IPS DF 6.9 (cell line): ENCODE data around the gene LHX1.

ENCODE experiments used
- DNase-seq: peaks from one replicate; pipeline ENCODE4 v3.0.0-alpha.2; 2013; ENCODE audit warnings: low read depth, low spot score
- H3K27ac ChIP-seq: one replicate; pipeline ENCODE4 v1.5.1; 2013; ENCODE audit warnings: low read length, control low read depth
- H3K27me3 ChIP-seq: 2 replicates; pipeline ENCODE4 v1.6.1; 2013; ENCODE audit warnings: mild to moderate bottlenecking, low read length; ENCODE audit not compliant: control insufficient read depth, insufficient read depth
- H3K36me3 ChIP-seq: 2 replicates; pipeline ENCODE4 v1.6.1; 2013; ENCODE audit warnings: low read length; ENCODE audit not compliant: control insufficient read depth, insufficient read depth
- H3K4me1 ChIP-seq: 2 replicates; pipeline ENCODE4 v1.6.1; 2013; ENCODE audit warnings: low read length; ENCODE audit not compliant: control insufficient read depth, insufficient read depth
- H3K4me3 ChIP-seq: 2 replicates; pipeline ENCODE4 v1.5.1; 2013; ENCODE audit warnings: mild to moderate bottlenecking, low read length
- H3K9me3 ChIP-seq: 2 replicates; pipeline ENCODE4 v1.6.1; 2013; ENCODE audit warnings: low read length, inconsistent platforms; ENCODE audit not compliant: control insufficient read depth, insufficient read depth
- WGBS: extraction: QIAGEN DNeasy Blood & Tissue Kit; methylation state at CpG from one replicate; pipeline ENCODE4 v1.1.7; 2013; ENCODE audit warnings: mixed read lengths, missing lambda C conversion rate; ENCODE audit not compliant: insufficient read length, insufficient coverage; 5-methylcytosine and 5-hydroxymethylcytosine counted together

LHX1 gene

DNA sequence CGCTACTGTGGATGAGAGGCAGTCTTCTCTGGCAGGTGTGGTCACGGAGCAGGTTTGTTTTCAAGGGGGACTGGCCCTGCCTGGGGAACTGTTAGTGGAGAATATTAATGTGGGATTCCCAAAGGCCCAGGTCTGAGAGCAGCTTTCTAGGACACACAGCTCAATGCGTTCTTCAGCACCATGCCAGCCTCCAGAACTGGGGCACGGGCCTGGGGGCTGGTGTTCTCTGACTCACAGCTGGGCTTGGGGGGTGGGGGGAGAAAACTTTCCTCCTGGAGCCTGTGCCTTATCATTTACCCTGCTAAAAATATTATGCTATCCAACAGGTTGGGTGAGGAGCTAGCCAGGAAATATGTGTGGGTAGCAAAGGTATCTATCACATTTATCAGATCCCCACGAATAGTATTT, 13.5 kb upstream of the LHX1 start:
- no CpG with 5 or more reads among the region's 5 CpGs for WGBS
- H3K27me3 ChIP-seq: peaks cover under 1% of the 10 kb centered on the region
- peaks cover 13% of the 10 kb centered on the region for H3K4me1 ChIP-seq
- H3K27ac ChIP-seq: no peak overlapping the region
- no peak for DNase-seq
- no peak overlapping the region for H3K4me3 ChIP-seq
- no peaks in the 10 kb centered on the region for H3K36me3 ChIP-seq
- H3K9me3 ChIP-seq: no peaks in the 10 kb centered on the region

DNA sequence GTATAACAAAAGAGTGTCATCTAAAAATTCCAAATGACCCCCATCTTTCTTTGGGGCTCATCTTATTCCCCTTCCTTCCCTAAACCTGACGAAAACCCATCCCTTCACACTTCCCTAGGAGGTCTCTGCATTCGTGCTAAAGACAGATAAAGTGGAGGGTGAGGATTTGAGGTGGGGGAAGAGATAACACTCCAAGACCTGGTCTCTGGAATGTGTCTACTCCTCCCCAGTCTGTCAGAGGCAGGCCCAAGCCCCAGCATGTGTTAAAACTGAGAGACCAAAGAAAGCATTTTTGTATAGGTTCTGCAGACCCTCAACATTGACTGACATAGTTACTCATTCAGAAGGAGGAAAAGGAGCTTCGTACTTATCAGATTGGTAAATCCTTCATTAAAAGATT, 11.0 kb upstream of the LHX1 start:
- no peak for DNase-seq
- Histone ChIP-seq H3K27ac (no peak overlapping the region), H3K9me3 (no peaks in the 10 kb centered on the region), H3K4me3 (no peak overlapping the region), H3K36me3 (no peaks in the 10 kb centered on the region), H3K4me1 (peaks cover 7% of the 10 kb centered on the region), H3K27me3 (peaks cover 25% of the 10 kb centered on the region)
- WGBS: no CpG with 5 or more reads among the region's 3 CpGs

DNA sequence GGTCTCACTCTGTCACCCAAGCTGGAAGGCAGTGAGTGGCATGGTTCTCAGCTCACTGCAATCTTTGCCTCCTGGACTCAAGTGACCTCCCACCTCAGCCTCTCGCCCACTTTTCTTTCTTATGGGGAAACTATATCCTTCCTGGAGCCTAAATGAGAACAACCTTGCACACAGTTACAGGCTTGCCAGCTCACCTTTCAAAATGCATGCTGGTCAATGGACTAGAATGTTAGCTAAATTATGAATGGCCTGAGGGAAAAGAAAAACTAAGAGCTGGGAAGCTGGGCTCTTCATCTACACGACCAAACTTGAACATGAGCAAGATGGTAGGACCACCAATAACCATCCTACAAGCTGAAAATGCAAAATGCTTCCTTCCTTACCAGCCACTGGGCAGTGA, 10.6 kb upstream of the LHX1 start:
- no peak overlapping the region for H3K27ac ChIP-seq
- peaks cover 30% of the 10 kb centered on the region for H3K27me3 ChIP-seq
- H3K9me3 ChIP-seq: no peaks in the 10 kb centered on the region
- no peak for DNase-seq
- no peaks in the 10 kb centered on the region for H3K36me3 ChIP-seq
- no peak overlapping the region for H3K4me3 ChIP-seq
- peaks cover 4% of the 10 kb centered on the region for H3K4me1 ChIP-seq
- no CpG with 5 or more reads among the region's 2 CpGs for WGBS

DNA sequence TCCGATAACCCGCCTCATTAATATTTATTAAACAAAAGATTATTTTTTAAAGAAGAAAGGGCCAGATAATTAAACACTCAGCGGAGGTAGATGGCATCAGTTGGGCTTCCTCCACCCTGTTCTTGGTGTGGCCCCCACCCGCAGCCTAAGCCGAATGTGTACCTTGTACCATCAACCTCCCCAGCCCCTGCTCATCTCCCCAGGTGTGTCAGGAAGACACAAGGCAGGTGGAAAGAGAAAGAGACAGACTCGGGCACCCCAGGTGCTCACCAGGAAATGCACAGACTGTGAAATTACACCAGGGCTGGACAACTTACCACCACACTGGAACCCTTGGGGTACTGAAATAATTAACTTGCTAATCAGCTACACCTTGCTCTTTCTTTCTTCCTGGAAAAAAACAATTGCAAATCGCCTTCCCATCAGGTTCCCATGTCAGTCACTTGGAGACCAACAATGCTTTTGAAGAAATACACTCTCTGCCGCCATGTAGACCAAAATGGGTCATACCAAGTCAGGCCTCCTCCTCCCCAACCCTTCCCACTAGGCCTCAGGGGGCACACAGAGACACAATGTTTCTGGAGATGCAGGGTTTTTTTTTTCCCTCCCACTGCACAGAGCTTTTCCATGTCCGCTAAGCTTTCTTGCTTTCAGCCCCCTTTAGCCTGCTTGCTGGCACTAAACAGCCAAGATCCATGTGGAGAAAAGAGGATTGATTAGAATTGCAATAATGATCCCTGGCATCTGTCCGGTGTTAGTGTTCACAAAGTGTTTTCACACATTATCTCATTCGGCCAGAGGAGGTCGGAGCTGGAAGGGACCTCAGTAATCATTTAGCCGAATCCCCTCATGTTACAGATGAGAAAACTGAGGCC, 8.6 kb upstream of the LHX1 start:
- no peak overlapping the region for H3K4me3 ChIP-seq
- no peak for DNase-seq
- H3K4me1 ChIP-seq: peaks cover 9% of the 10 kb centered on the region
- H3K36me3 ChIP-seq: no peaks in the 10 kb centered on the region
- no peaks in the 10 kb centered on the region for H3K9me3 ChIP-seq
- no CpG with 5 or more reads among the region's 13 CpGs for WGBS
- H3K27ac ChIP-seq: no peak overlapping the region
- peaks cover 49% of the 10 kb centered on the region for H3K27me3 ChIP-seq

DNA sequence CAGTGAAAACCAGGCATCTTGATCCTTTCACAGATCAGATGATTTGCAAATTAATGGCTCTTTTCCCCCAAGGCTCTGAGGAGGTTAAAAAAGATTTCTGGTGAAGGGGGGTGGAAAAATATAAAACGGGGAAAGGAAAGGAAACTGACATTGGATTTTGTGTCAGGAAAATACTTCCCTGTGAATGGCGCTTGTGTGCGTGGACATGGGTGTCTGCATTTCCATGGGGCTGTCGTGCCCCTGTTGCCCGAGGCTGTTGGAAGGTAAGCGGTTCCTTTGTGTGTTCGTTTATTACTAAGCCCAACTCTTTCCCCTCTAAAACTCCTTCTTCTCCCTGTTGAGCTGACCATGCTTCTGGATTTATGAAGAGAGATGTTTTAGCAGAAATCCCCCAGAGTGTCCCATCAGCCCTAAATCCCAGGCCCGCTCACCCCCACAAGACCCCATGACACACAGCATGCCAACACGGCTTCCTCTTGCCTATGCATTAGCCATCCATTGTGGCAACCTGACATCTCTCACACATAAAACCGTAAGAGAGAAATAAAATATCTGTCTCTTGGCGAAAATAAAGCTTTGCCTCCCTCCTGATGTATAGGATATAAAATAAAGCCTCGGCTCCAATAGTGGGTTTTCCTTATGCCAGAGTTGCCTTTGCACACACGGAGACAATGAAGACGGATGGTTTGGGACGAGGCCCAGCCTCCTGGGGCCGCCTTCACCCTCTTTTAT, 7.3 kb upstream of the LHX1 start:
- no CpG with 5 or more reads among the region's 16 CpGs for WGBS
- Histone ChIP-seq H3K27me3 (peaks cover 61% of the 10 kb centered on the region), H3K27ac (no peak overlapping the region), H3K4me1 (peaks cover 9% of the 10 kb centered on the region), H3K36me3 (no peaks in the 10 kb centered on the region), H3K4me3 (no peak overlapping the region), H3K9me3 (no peaks in the 10 kb centered on the region)
- DNase-seq: no peak

DNA sequence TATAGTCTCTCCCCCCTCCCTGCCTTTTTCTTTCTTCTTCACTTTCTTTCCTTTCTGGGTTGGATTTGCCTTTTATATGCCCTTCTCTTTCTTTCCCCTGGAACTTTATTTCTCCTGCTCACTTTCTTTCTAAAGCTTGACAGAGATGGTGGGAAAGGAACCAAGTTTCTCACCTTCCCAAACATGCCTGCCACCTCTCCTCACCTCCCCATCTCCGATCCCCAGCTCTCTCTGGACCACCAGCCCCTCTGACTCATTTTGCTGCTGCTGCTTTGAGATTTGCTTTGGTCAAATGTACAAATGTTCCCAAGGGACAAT, 6.7 kb upstream of the LHX1 start:
- Histone ChIP-seq H3K4me3 (no peak overlapping the region), H3K4me1 (peaks cover 11% of the 10 kb centered on the region), H3K27me3 (peaks cover 66% of the 10 kb centered on the region), H3K36me3 (no peaks in the 10 kb centered on the region), H3K27ac (no peak overlapping the region), H3K9me3 (no peaks in the 10 kb centered on the region)
- DNase-seq: no peak
- no CpG with 5 or more reads among the region's 1 CpG for WGBS

DNA sequence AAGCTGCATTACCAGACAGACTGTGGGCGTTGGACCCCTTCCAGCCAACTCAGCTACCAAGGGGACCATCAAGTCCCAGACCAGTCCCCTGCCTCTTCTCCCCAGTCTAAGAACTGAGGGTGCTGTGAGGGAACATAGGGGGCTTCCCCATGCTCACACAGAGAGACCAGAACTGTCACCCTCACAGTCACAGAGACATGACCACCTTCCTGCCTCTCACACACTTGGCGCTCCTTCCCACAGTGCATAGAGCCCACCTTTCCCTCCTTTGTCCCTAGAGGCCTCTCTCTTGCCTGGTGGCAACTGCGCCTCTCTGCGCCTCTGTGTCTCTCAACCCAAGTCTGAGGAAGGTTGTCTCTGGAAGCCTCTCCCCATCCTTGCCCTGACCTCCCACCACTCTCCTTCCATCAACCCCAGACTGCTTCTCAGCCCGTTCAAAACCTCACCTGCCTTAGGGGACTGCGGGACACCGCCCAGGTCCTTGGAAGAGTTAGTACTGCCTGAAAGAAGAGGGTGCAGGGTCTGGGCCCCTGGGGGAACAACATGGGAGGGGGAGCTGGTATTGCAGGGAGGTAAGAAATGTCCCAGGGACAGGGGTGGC, 6.1 kb upstream of the LHX1 start:
- H3K4me1 ChIP-seq: peaks cover 11% of the 10 kb centered on the region
- no CpG with 5 or more reads among the region's 7 CpGs for WGBS
- H3K36me3 ChIP-seq: no peaks in the 10 kb centered on the region
- DNase-seq: no peak
- H3K27ac ChIP-seq: no peak overlapping the region
- H3K4me3 ChIP-seq: no peak overlapping the region
- H3K9me3 ChIP-seq: no peaks in the 10 kb centered on the region
- H3K27me3 ChIP-seq: peaks cover 67% of the 10 kb centered on the region

DNA sequence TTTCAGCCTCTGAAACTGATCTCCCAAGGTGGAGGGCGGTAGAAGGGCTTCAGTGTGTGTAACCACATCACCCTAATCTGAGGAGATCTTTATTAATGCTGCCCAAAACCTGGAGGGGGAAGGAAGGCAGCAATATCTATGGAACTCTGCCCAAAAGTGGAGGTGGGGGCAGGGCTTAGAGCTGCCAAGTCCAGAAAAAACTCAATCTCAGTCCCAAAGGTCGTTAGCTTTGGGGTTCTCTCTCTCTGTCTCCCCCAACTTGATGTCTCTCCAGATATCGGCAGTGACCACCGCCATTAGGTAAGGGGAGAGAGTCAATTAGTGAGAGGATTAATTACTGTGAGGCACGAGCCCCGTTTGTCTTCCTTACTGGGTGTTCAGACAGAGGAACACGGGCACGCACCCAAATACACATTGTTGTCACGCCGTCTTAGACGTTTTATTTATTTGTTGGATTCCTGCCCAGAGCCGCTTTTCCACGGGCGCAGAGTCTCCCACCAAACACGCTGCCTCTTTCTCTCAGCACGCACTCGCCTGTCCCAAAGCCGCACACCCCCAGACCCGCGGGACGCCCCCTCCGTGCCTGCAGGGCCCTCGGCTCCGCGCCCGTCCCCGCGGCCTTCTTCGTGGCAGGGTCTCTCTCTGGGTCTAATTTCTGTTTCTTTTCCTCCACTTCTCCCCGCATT, 5.4 kb upstream of the LHX1 start:
- Histone ChIP-seq H3K4me1 (peaks cover 11% of the 10 kb centered on the region), H3K4me3 (no peak overlapping the region), H3K36me3 (no peaks in the 10 kb centered on the region), H3K9me3 (no peaks in the 10 kb centered on the region), H3K27ac (no peak overlapping the region), H3K27me3 (peaks cover 67% of the 10 kb centered on the region)
- no CpG with 5 or more reads among the region's 30 CpGs for WGBS
- DNase-seq: no peak

DNA sequence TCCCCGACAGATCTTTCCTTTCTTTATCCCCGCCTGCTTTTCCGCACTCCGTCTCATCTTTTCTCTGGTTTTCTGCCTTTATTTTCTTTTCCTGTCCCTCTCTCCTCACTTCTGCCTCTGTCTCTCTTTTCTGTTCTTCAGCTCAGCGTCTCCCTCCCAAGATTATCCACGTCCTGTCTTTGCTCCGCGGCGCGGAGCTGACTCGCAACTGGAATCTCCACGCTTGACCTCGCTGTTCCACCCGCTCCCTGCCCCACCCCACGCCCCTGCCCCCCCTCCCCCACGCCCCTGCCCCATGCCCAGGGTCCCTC, 4.9 kb upstream of the LHX1 start:
- WGBS: no CpG with 5 or more reads among the region's 16 CpGs
- peaks cover 72% of the 10 kb centered on the region for H3K27me3 ChIP-seq
- peaks cover 11% of the 10 kb centered on the region for H3K4me1 ChIP-seq

DNA sequence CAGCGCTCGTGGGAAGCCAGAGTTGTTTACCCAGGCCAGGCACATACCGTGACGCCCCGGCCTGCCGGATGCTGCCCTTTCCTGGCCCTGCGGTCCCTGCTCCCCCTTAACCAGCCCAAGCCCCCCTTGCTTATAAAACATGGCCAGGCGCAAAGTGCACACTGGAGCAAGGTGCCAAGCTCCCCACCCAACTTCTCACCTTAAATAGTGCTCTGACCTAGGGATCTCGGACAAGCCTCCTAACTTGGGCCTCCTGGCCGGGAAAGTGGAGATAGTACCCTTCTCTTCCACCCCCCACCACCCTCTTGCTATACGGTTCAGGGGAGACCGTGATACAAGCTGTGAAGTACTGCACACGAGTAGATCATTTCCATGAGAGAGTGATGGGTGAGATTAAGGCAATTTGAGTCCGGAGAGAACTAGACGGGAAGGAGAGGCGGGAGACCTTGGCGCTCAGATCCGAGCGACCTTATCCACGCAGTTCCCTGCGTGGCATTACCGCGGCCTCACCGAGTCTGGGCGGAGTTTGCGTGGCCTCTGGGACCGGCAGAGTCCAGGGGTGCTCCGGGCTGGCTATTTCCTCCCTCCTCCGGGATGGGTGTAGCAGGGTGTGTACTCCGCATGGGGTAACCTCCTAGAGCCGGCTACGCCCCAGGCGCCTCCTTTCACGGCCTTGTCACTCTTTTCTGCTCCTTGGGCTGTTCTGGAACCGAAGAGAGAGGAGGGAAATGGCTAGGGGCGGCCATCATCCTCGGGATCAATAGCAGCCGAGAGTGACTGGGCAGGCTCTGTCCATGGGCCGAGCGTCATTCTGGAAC, 4.4 kb upstream of the LHX1 start:
- Histone ChIP-seq H3K36me3 (no peaks in the 10 kb centered on the region), H3K4me1 (peaks cover 11% of the 10 kb centered on the region), H3K27me3 (peaks cover 78% of the 10 kb centered on the region), H3K27ac (no peak overlapping the region), H3K4me3 (no peak overlapping the region), H3K9me3 (no peaks in the 10 kb centered on the region)
- DNase-seq: no peak
- WGBS: no CpG with 5 or more reads among the region's 40 CpGs

More for the DNA sequence above, 4.9 kb upstream of the LHX1 start:
- H3K36me3 ChIP-seq: no peaks in the 10 kb centered on the region
- no peak overlapping the region for H3K4me3 ChIP-seq
- H3K9me3 ChIP-seq: no peaks in the 10 kb centered on the region
- no peak overlapping the region for H3K27ac ChIP-seq
- no peak for DNase-seq
